Panc1 (cell line): ENCODE results near the gene TRAPPC10. TPM values are rescaled to one million over a fixed set of nuclear protein-coding genes. Genes with fewer than 3 reads are reported as not detected.
"Not testable (repeated sequence)": the region's sequence is repeated elsewhere in the genome, so short reads cannot be mapped to it uniquely, and the experiment has no call there.

Source experiments
- ATAC-seq: fragments of 200-7000 bp; cut with Tn5 transposase; 2 replicates; pipeline ENCODE4 v1.9.1; 2020; ENCODE audit warnings: mild to moderate bottlenecking, moderate library complexity
- BruUV-seq: library from RNA; stranded (reverse); fragments of 400-500 nt; replicated peaks from 2 replicates; lab custom pipeline; 2021; lab: Mats Ljungman, UMichigan
- CTCF ChIA-PET: fragments of 300-600 bp; sonication (Branson Sonifier 250); formaldehyde crosslinking; loops from one replicate; lab custom pipeline; 2022; ENCODE audit warnings: antibody characterized with exemption; lab: Charles Lee
- POLR2A ChIA-PET: fragments of 300-600 bp; sonication (Branson Sonifier 250); formaldehyde crosslinking; loops from one replicate; lab custom pipeline; 2022; ENCODE audit warnings: antibody characterized with exemption; lab: Charles Lee
- DNase-seq: peaks from one replicate; pipeline ENCODE4 v3.0.0-alpha.2; 2010; ENCODE audit warnings: low read depth, low spot score
- H3K27ac ChIP-seq: 2 replicates; pipeline ENCODE4 v1.5.1; 2011; ENCODE audit warnings: mild to moderate bottlenecking, low read length, inconsistent platforms
- H3K27me3 ChIP-seq: fragments of 200-500 bp; sonication (Bioruptor generic); 2 replicates; pipeline ENCODE4 v1.6.0; 2014; ENCODE audit warnings: low read length, inconsistent platforms; ENCODE audit not compliant: control insufficient read depth, insufficient read depth
- H3K36me3 ChIP-seq: fragments of 200-500 bp; sonication (Bioruptor generic); 2 replicates; pipeline ENCODE4 v1.5.1; 2014; ENCODE audit warnings: inconsistent platforms, mild to moderate bottlenecking, low read length, moderate library complexity; ENCODE audit not compliant: control insufficient read depth, insufficient read depth
- H3K4me1 ChIP-seq: 2 replicates; pipeline ENCODE4 v1.5.1; 2011; ENCODE audit warnings: inconsistent platforms, mild to moderate bottlenecking, low read length, moderate library complexity; ENCODE audit not compliant: control insufficient read depth, insufficient read depth
- H3K4me3 ChIP-seq, 2 experiments: 2 replicates each; pipeline ENCODE4 v1.5.1; 2011 to 2012; ENCODE audit warnings: low read depth in 2 of 2, low read length in 2 of 2, mild to moderate bottlenecking in 2 of 2, inconsistent platforms in 1 of 2, moderate library complexity in 1 of 2
- H3K9me3 ChIP-seq: fragments of 200-500 bp; sonication (Bioruptor generic); 2 replicates; pipeline ENCODE4 v1.5.1; 2014; ENCODE audit warnings: low read depth, mild to moderate bottlenecking, inconsistent platforms, low read length, moderate library complexity; ENCODE audit not compliant: control insufficient read depth, insufficient read depth
- CTCF ChIP-seq: fragments of 450-650 bp; IDR thresholded peaks from 2 replicates; pipeline ENCODE4 v1.5.1; 2017; ENCODE audit warnings: mild to moderate bottlenecking
- POLR2AphosphoS5 ChIP-seq: IDR thresholded peaks from 2 replicates; pipeline ENCODE4 v1.6.1; 2012; ENCODE audit warnings: mild to moderate bottlenecking, low read depth, low read length, moderate library complexity
- REST ChIP-seq, 2 experiments: IDR thresholded peaks; 2 replicates each; pipeline ENCODE4 v1.6.1; 2011 to 2012; ENCODE audit warnings: low read depth in 2 of 2, control low read depth in 1 of 2, low read length in 1 of 2, mild to moderate bottlenecking in 1 of 2, moderate library complexity in 1 of 2; ENCODE audit not compliant: insufficient read depth in 1 of 2
- SIN3A ChIP-seq: IDR thresholded peaks from 2 replicates; pipeline ENCODE4 v1.6.1; 2012; ENCODE audit warnings: low read depth, mild to moderate bottlenecking, low read length, moderate library complexity, borderline replicate concordance; ENCODE audit not compliant: insufficient read depth
- TCF7L2 ChIP-seq: IDR thresholded peaks from 2 replicates; pipeline ENCODE4 v1.6.1; 2011; ENCODE audit warnings: mild to moderate bottlenecking, low read depth, low read length, inconsistent platforms
- in situ Hi-C: cut with HindIII; loops from 2 replicates; pipeline ENCODE4 v1.10.0; 2016; ENCODE audit warnings: low sequenced_read_pairs, low pct_unique_long_range_greater_than_20kb
- intact Hi-C: fragments of 100-400 bp; cut with micrococcal nuclease; formaldehyde crosslinking; loops from one replicate; pipeline ENCODE4 v1.10.0; 2022; ENCODE audit not compliant: unreplicated experiment
- total RNA-seq: library from RNA; stranded (reverse); gene quantifications from one replicate; pipeline ENCODE4 v1.2.1, GENCODE V29; 2021; ENCODE audit not compliant: unreplicated experiment

Gene TRAPPC10
- total RNA-seq, 1 experiment from 2014 or later, result 34.5 TPM

- ChIA-PET CTCF (no interaction called here), POLR2A (no interaction called here)
- no TSS peak for BruUV-seq
- H3K4me3 ChIP-seq, result no peak overlapping the region
- ATAC-seq (no peak), DNase-seq (no peak)
- no peaks in the 10 kb centered on the region for H3K27me3 ChIP-seq
- in situ Hi-C loops (no loop called here), intact Hi-C loops (no loop called here)
- H3K27ac ChIP-seq, result no peak overlapping the region
- TF ChIP-seq CTCF, result no peak
- no peak for TF ChIP-seq TCF7L2
- TF ChIP-seq REST (IDR thresholded peaks at IDR 0.05; ENCODE audit: insufficient read depth in 1 of 2, low read depth in 2 of 2, low read length in 1 of 2), result no peak
- TF ChIP-seq SIN3A, result no peak
- TF ChIP-seq POLR2AphosphoS5, result no peak
- H3K36me3 ChIP-seq, result no peaks in the 10 kb centered on the region; the same call in 1 of the 2 replicates
- H3K4me1 ChIP-seq, result no peaks in the 10 kb centered on the region
- H3K9me3 ChIP-seq, result no peaks in the 10 kb centered on the region
Measured at GRCh38 chr21:44094832-44095231, 82.7 kb downstream of the TRAPPC10 start.

GRCh38 chr21:44098507-44098906, 86.4 kb downstream of the TRAPPC10 start:
- in situ Hi-C loops, POLR2A ChIA-PET, BruUV-seq: not testable (repeated sequence)

GRCh38 chr21:44098964-44099363, 86.9 kb downstream of the TRAPPC10 start:
- intact Hi-C loops, POLR2A ChIA-PET, H3K4me1 ChIP-seq, CTCF ChIA-PET, H3K36me3 ChIP-seq, in situ Hi-C loops, H3K9me3 ChIP-seq, BruUV-seq, ATAC-seq, H3K27ac ChIP-seq, DNase-seq, H3K27me3 ChIP-seq, H3K4me3 ChIP-seq: not testable (repeated sequence)

More at GRCh38 chr21:44098507-44098906, 86.4 kb downstream of the TRAPPC10 start:
- H3K27me3 ChIP-seq, DNase-seq, CTCF ChIA-PET, ATAC-seq, H3K27ac ChIP-seq, intact Hi-C loops, H3K4me1 ChIP-seq, H3K36me3 ChIP-seq, H3K9me3 ChIP-seq, H3K4me3 ChIP-seq: not testable (repeated sequence)

- ATAC-seq, result peak; percentile 97
- H3K27ac ChIP-seq, H3K4me1 ChIP-seq, BruUV-seq, in situ Hi-C loops, H3K27me3 ChIP-seq, intact Hi-C loops, H3K36me3 ChIP-seq, POLR2A ChIA-PET, H3K9me3 ChIP-seq, DNase-seq, CTCF ChIA-PET: not testable (repeated sequence)
- H3K4me3 ChIP-seq, result peak within 1 kb of the TSS in 1 of 2 experiments; percentile 25; a peak in 2 of 4 replicates
Measured at GRCh38 chr21:44107026-44107501, 95.0 kb downstream of the TRAPPC10 start, which contains the start of gene PWP2. TSS of gene PWP2 (plus strand) at chr21:44107399. CDS start at chr21:44107417, 18 bp downstream.

GRCh38 chr21:44107589-44107988, 95.5 kb downstream of the TRAPPC10 start:
- H3K27me3 ChIP-seq, CTCF ChIA-PET, intact Hi-C loops, in situ Hi-C loops, H3K9me3 ChIP-seq, H3K27ac ChIP-seq, H3K36me3 ChIP-seq, BruUV-seq, H3K4me1 ChIP-seq, DNase-seq, POLR2A ChIA-PET: not testable (repeated sequence)
- peak; percentile 79 for ATAC-seq
- peak overlapping the region in 1 of 2 experiments; percentile 25; a peak in 2 of 4 replicates for H3K4me3 ChIP-seq
